Effector memory CD8-positive, alpha-beta T cell (primary cell): ENCODE measurements around the gene CSNK1G3.
A peak's percentile ranks its signal among the peaks of the same experiment; 100 is the strongest.

Experiments
- ATAC-seq: fragments of 150-1000 bp; cut with Tn5 transposase; replicated peaks from 2 replicates; pipeline ENCODE4 v1.10.0; 2021; ENCODE audit warnings: mild to moderate bottlenecking, moderate library complexity
- DNase-seq, 3 experiments: peaks; one replicate each; pipeline ENCODE4 v3.0.0; 2021
- H3K27ac Mint-ChIP-seq, 2 donors: one replicate each; pipeline ENCODE4 v1.8.0; 2022; ENCODE audit warnings: mild to moderate bottlenecking in 2 of 2, mixed read lengths in 2 of 2, moderate library complexity in 2 of 2
- H3K27me3 Mint-ChIP-seq, 2 donors: one replicate each; pipeline ENCODE4 v1.8.0; 2022; ENCODE audit warnings: mixed read lengths in 2 of 2
- H3K36me3 Mint-ChIP-seq: one replicate; pipeline ENCODE4 v1.8.0; 2022; ENCODE audit warnings: mild to moderate bottlenecking, moderate library complexity, mixed read lengths; ENCODE audit not compliant: insufficient read depth
- H3K4me1 Mint-ChIP-seq, 2 donors: one replicate each; pipeline ENCODE4 v1.8.0; 2022; ENCODE audit warnings: low read depth in 2 of 2, mixed read lengths in 2 of 2
- H3K4me3 Mint-ChIP-seq, 2 donors: one replicate each; pipeline ENCODE4 v1.8.0; 2022; ENCODE audit warnings: mild to moderate bottlenecking in 2 of 2, mixed read lengths in 2 of 2, moderate library complexity in 2 of 2
- H3K9me3 Mint-ChIP-seq, 2 donors: one replicate each; pipeline ENCODE4 v1.8.0; 2022; ENCODE audit warnings: mixed read lengths in 2 of 2

The CSNK1G3 gene

DNA sequence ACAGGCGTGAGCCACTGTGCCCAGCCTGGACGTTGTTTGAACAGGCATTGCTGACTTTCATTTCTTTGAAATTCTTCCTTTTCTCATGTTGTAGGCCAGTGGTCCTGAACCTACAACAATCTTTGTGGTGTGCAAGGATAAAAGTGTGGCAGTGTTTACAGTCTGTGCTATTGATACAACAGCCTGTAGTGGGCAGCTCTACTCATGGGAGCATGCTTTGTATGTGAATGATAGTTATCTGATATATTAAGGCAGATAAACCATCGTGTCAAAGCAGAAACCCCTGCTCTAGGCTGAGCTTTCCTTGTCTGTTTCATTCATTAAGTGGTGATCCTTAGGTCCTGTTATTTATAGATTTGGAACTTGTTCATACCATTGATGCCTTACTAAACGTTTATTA is 42.6 kb downstream of the CSNK1G3 start:
- DNase-seq = no peak
- peaks cover 13 to 26% of the 10 kb centered on the region in 2 donors for H3K4me1 Mint-ChIP-seq
- H3K4me3 Mint-ChIP-seq = no peak overlapping the region
- peak overlapping the region in 1 of 2 donors; percentile 46 for H3K27ac Mint-ChIP-seq
- no peaks in the 10 kb centered on the region for H3K9me3 Mint-ChIP-seq
- no peak for ATAC-seq
- no peaks in the 10 kb centered on the region for H3K27me3 Mint-ChIP-seq
- H3K36me3 Mint-ChIP-seq = peaks cover 15% of the 10 kb centered on the region

DNA sequence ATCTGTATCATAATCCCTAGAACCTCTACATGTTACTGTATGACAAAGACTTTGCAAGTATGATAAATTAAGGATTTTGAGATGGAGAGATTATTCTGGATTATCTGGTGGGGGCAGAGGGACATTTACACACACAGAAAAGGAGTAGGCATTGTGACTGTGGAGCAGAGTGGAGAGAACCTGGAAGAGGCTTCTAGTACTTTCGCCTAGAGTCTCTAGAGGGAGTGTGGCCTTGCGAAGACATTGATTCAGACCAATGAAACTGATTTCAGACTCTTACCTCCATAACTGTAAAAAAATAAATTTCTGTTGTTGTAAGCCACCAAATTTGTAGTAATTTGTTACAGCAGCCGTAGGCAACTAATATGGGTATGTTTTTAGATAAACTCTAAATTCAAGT is 45.9 kb downstream of the CSNK1G3 start:
- H3K27ac Mint-ChIP-seq = no peak overlapping the region
- DNase-seq (no peak), ATAC-seq (no peak)
- no peaks in the 10 kb centered on the region for H3K9me3 Mint-ChIP-seq
- no peak overlapping the region for H3K4me3 Mint-ChIP-seq
- H3K27me3 Mint-ChIP-seq = no peaks in the 10 kb centered on the region
- H3K4me1 Mint-ChIP-seq = peaks cover 15 to 21% of the 10 kb centered on the region in 2 donors
- H3K36me3 Mint-ChIP-seq = peaks cover 7% of the 10 kb centered on the region

DNA sequence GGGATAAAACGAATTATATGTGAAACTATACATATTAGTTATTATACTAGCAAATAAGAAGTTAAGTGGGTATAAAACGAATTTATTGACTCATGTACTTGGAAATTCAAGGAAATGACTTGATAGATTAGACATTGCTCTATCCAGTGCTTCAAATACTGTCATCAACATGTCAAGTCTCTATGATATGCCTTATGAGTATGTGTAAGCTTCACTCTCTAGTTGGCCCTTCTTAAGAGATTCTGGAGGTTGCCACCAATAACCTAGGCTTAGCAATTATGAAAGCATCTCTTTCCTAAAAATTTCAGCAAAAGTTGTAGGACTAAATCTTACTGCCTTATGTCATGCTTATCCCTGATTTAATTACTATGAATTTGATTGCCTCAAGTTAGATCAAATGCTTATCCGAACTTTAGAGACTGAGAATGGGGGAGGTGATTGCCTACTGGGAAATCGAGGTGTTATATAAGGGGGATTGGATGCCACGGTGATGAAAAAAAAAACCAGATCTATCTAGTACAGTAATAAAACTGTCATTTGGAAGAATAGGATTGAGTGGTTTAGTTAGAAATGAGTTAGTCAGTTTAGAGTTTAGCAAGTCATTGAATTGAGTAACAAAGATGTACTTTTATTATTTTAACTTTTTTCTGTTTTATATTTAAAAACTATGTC is 46.9 kb downstream of the CSNK1G3 start:
- Mint-ChIP-seq H3K4me1 (peaks cover 18 to 21% of the 10 kb centered on the region in 2 donors), H3K4me3 (no peak overlapping the region), H3K27me3 (no peaks in the 10 kb centered on the region), H3K9me3 (no peaks in the 10 kb centered on the region), H3K27ac (no peak overlapping the region), H3K36me3 (peaks cover 7% of the 10 kb centered on the region)
- ATAC-seq (no peak), DNase-seq (no peak)

DNA sequence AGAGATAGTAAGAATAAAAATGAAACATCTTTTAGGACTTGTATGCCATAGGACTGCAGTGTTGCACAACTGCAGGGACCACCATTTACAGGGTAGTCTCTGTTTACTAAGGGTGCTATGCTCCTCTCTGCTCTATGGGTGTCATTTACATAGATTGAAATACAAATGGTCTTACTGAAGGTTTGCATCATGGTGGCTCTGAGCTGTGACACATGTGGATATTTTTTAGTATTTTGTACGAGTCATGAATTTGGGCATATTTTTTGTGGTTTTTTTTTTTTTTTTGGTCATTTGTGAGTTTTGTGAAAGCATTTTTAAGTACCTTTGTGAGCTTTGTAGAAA is 47.4 kb downstream of the CSNK1G3 start:
- Mint-ChIP-seq H3K4me1 (peaks cover 19 to 21% of the 10 kb centered on the region in 2 donors), H3K4me3 (no peak overlapping the region), H3K27ac (no peak overlapping the region), H3K36me3 (peaks cover 7% of the 10 kb centered on the region), H3K9me3 (no peaks in the 10 kb centered on the region), H3K27me3 (no peaks in the 10 kb centered on the region)
- ATAC-seq = no peak
- DNase-seq = no peak

DNA sequence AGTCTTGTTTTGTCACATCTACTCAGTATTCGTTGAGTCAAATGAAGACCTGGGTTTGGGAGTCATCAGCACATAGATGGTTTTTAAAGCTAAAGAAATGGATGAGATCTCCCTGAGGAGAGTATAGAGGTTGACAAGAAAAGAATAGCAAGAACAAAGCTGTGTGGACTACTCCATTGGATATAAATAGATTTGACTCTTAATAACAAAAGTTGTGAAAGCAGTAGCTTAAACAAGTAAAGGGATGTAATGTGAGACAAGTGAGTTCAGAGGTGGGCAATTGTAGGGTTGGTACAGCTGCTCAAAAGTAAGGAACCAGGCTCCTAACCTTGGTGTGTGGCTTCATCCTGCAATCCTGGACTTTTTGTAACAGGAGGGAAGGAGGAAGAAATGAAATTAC is 49.3 kb downstream of the CSNK1G3 start:
- H3K4me1 Mint-ChIP-seq = peaks cover 22% of the 10 kb centered on the region in 2 donors
- no peak for ATAC-seq
- no peaks in the 10 kb centered on the region for H3K9me3 Mint-ChIP-seq
- H3K27ac Mint-ChIP-seq = no peak overlapping the region
- no peak overlapping the region for H3K4me3 Mint-ChIP-seq
- peaks cover 7% of the 10 kb centered on the region for H3K36me3 Mint-ChIP-seq
- no peak for DNase-seq
- no peaks in the 10 kb centered on the region for H3K27me3 Mint-ChIP-seq

DNA sequence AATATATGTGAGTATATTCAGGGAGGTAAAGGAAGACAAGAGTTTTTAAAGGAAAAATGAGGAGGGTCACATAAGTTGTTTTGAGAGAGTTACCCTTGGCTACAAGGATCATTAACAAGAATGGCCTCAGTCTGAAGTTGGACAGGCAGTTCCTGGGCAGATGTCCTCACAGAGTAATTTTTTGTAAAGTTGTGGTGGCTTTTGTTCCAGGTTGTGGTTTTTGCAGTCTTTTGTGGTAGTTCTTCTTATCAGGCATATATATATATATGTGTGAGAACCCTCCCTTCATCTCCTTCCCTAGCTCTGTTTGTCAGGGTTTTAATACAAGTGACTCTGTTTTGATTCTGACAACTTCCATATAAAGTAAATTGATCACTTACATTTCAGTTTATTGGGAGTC is 60.0 kb downstream of the CSNK1G3 start:
- no peaks in the 10 kb centered on the region for H3K9me3 Mint-ChIP-seq
- H3K27ac Mint-ChIP-seq = peak overlapping the region in 1 of 2 donors; percentile 77
- no peak for DNase-seq
- H3K36me3 Mint-ChIP-seq = peaks cover 4% of the 10 kb centered on the region
- peak overlapping the region in 1 of 2 donors; percentile 29 for H3K4me3 Mint-ChIP-seq
- H3K27me3 Mint-ChIP-seq = no peaks in the 10 kb centered on the region
- peaks cover 17 to 28% of the 10 kb centered on the region in 2 donors for H3K4me1 Mint-ChIP-seq
- no peak for ATAC-seq

DNA sequence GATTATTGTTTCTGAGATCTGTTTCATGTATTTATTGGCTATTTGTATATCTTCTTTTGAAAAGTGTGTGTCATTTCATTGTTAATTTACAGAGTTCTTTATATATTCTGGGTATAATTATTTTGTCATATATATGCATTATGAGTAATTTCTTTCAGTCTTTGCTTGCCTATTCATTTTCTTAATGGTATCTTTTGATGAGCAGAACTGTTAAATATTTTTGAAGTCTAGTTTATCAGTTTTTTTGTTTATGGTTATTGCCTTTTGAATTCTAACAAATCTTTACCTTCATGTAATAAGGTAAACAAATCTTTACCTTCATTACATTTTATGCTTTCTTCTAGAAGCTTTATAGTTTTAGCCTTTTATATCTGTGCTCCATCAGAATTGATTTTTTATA is 66.4 kb downstream of the CSNK1G3 start:
- ATAC-seq = no peak
- Mint-ChIP-seq H3K36me3 (peaks cover 10% of the 10 kb centered on the region), H3K4me1 (no peaks in the 10 kb centered on the region), H3K27me3 (no peaks in the 10 kb centered on the region), H3K4me3 (no peak overlapping the region), H3K27ac (peak overlapping the region in 1 of 2 donors; percentile 16), H3K9me3 (no peaks in the 10 kb centered on the region)
- no peak for DNase-seq

DNA sequence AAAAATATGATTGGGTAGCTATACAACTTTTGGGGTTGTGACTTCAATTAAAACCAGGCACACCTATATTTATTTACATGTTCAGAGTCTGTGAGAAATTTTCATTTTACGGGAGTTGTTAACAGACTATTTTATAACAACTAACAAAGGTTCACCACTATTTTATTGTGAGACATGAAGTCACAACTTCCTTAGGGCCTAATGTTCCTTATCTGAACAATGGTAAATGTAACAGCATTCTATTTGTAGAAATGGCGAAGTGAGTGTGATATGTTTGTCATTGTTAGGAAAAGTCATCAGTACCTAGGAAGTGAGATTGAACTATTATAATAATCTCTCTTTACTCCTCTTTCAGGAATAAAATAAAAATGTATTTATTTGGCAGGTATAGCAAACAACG is 67.4 kb downstream of the CSNK1G3 start:
- peaks cover 10% of the 10 kb centered on the region for H3K36me3 Mint-ChIP-seq
- ATAC-seq = no peak
- no peaks in the 10 kb centered on the region for H3K27me3 Mint-ChIP-seq
- DNase-seq = no peak
- H3K27ac Mint-ChIP-seq = no peak overlapping the region
- H3K4me3 Mint-ChIP-seq = no peak overlapping the region
- no peaks in the 10 kb centered on the region for H3K4me1 Mint-ChIP-seq
- H3K9me3 Mint-ChIP-seq = no peaks in the 10 kb centered on the region

DNA sequence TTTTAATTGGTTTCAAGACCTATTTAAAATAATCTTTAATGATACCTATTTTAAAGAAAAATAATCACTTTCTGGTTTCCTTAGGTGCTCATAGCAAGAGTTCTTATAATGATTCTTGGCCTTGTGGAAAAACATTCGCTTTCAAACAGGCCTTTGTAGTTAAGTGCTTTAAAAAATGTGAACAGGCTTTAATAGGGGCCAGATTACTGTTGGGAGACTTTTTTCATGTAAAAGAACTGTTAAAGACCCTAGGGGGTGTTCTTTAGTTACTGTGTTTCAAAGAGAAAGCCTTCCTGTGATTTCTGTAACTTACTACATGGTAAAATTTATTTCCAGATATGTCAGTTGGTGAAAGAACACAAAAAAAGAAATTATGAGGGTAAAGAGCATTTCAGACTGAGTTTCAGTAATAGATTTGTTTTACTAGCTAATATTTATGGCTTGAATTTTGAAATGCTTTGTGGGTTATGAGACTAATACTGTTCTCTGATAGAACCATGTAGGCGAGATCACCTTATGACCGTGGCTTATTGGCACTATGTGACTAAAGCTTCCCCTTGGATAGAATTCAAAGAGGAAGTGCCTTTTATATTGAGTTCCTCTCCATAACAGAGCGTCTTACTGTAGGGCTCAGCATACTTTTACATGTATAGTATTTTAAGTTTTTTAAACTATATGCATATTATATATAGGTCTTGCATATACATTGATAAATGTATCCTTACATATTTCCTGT is 70.7 kb downstream of the CSNK1G3 start:
- peaks cover 2 to 3% of the 10 kb centered on the region in 2 donors for H3K4me1 Mint-ChIP-seq
- no peaks in the 10 kb centered on the region for H3K27me3 Mint-ChIP-seq
- H3K9me3 Mint-ChIP-seq = no peaks in the 10 kb centered on the region
- ATAC-seq = no peak
- H3K4me3 Mint-ChIP-seq = no peak overlapping the region
- peaks cover 15% of the 10 kb centered on the region for H3K36me3 Mint-ChIP-seq
- no peak overlapping the region for H3K27ac Mint-ChIP-seq
- no peak for DNase-seq

DNA sequence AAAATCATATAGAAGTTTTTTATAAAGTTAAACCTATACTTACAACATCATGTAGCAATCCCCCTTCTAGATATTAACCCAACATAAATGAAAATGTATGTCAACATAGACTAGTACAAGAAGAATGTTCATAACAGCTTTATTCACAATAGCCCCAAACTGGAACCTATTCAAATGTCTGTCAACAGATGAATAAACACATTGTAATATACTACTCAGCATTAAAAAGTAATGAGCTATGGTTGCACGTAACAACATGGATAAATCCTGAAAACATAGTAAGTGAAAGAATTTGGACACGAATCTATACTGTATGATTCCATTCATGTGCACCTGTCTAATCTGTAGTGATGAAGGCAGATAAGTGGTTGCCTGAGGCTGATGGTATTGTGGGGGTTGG is 73.9 kb downstream of the CSNK1G3 start:
- DNase-seq (no peak), ATAC-seq (no peak)
- Mint-ChIP-seq H3K9me3 (no peaks in the 10 kb centered on the region), H3K4me3 (no peak overlapping the region), H3K27ac (no peak overlapping the region), H3K27me3 (no peaks in the 10 kb centered on the region), H3K4me1 (peaks cover 2 to 3% of the 10 kb centered on the region in 2 donors), H3K36me3 (peaks cover 16% of the 10 kb centered on the region)

DNA sequence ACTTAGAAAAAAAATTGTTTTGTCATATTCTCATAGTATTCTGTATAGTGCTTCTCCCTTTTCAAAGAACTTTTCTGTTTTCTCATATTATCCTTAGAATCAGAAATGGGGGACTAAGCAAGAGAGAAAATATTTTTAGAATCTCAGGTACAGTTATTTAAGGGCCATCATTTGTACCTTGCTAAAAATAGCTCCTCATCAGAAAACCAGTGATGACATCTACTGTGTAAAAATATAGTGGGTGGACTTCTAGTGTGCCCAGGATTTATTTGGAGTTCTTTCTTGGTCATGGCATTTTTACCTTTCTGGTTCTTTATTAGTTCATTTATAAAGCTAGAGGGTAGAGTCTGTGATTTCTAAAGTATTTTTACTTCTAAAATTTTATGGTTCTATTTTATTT is 82.5 kb downstream of the CSNK1G3 start:
- ATAC-seq (no peak), DNase-seq (no peak)
- Mint-ChIP-seq H3K4me1 (peaks cover 0 to 4% of the 10 kb centered on the region in 2 donors), H3K9me3 (no peaks in the 10 kb centered on the region), H3K27me3 (no peaks in the 10 kb centered on the region), H3K27ac (no peak overlapping the region), H3K4me3 (no peak overlapping the region), H3K36me3 (peaks cover 27% of the 10 kb centered on the region)

DNA sequence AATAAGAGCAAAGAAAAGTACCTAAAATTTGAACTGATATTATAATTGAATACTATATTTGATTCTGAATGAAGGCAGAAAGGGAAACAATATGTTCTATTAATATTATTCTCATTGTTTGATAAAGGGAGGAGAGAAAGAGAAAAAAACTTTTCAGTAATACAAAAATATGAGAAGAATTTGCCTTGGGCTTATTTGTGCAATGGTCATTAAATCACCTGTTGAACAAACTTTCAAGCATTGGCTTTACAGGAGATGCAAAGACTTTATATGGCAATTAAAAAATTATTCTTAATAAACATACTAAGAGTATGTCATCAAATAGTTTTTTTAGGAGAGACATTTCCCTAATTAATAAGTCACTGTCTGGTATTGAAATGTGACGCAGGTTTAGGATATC is 85.0 kb downstream of the CSNK1G3 start:
- DNase-seq = no peak
- Mint-ChIP-seq H3K4me1 (peaks cover 0 to 4% of the 10 kb centered on the region in 2 donors), H3K4me3 (no peak overlapping the region), H3K27me3 (no peaks in the 10 kb centered on the region), H3K27ac (no peak overlapping the region), H3K9me3 (no peaks in the 10 kb centered on the region), H3K36me3 (peaks cover 27% of the 10 kb centered on the region)
- ATAC-seq = no peak

DNA sequence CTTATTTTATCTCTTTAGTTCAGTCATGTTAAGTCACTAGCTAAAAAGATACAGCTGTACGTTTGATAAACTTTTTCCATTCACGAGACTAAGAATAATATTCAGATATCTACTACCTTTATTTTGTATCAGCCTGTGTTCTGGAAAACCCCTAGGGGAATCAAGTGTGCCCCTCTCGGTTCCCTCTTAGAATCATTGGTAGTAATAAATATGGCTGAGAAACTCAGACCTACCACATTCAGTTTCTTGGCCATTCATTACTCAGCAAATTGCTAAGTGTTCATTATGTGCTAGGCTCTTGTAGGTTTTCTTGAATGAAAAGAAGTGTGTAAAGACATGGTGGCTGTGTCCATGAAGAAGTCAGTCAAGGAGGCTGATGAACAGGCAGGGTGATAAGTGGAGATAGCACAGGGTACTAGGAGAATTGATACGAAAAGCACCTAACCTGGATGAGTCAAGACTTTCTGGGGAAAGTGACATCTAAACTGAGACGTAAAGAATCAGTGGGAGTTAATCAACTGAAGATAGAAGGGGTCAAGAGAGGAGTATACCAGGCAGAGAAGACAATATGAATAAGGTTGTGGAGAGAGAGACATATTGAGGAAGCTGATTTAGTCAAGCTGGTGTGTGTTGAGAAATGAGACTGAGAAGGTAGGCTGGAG is 86.2 kb downstream of the CSNK1G3 start:
- no peak for DNase-seq
- no peaks in the 10 kb centered on the region for H3K9me3 Mint-ChIP-seq

DNA sequence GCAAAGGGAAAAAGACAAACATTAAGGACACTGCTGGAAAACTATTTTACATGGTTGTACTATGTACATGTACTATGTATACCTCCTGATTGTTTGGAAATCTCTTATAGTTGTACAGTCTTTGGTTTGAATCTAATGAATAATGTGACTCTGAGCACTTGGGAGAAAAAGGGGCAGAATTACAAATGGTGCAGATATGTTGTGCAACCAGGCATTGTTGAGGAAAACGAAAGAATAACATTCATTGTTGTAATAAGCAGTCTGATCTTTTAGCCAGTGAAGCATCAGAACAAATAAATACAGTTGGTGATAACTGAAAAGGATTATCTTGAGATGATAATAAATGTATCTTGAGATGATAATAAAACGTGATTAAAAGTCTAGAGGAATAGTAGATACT is 87.2 kb downstream of the CSNK1G3 start:
- Mint-ChIP-seq H3K27me3 (no peaks in the 10 kb centered on the region), H3K4me1 (peaks cover 0 to 5% of the 10 kb centered on the region in 2 donors), H3K27ac (no peak overlapping the region), H3K9me3 (no peaks in the 10 kb centered on the region), H3K36me3 (peaks cover 19% of the 10 kb centered on the region), H3K4me3 (no peak overlapping the region)
- no peak for DNase-seq
- ATAC-seq = no peak

More for the DNA sequence above, 86.2 kb downstream of the CSNK1G3 start:
- Mint-ChIP-seq H3K4me1 (peaks cover 0 to 4% of the 10 kb centered on the region in 2 donors), H3K36me3 (peaks cover 27% of the 10 kb centered on the region), H3K27me3 (no peaks in the 10 kb centered on the region), H3K27ac (no peak overlapping the region), H3K4me3 (no peak overlapping the region)
- no peak for ATAC-seq
